Measurements from ENCODE around the gene SLC8A3. TPM values are rescaled to one million over a fixed set of nuclear protein-coding genes. Genes with fewer than 3 reads are reported as not detected.

SLC8A3 gene
- total RNA-seq, 4 donors from 2014 or later: 0.85 to 1.8 (median 1.0) TPM; not detected in 1

DNA sequence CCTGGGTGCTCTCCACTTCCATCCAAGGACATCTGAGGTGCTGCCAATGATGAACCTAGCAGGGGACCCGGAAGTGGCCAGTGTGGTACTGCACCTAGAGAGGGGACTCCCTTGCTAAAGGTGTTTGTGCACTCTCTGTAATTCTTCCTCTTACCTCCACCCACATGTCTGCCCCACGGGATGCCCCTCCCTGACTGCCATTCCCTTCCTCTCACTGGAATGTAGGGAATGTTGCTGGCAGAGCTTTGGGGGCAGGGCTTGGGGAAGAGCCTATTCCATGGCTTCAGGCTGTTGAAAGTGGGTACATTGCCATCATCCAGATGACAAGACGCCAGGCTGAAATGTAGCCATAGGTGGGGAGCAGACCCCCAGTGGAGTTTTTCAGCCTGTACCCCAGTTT, 156.3 kb downstream of the SLC8A3 start:
- DNase-seq: no peak
- Histone ChIP-seq H3K36me3 (no peaks in the 10 kb centered on the region), H3K4me1 (no peaks in the 10 kb centered on the region), H3K4me3 (no peak overlapping the region), H3K9me3 (no peaks in the 10 kb centered on the region), H3K27me3 (no peaks in the 10 kb centered on the region), H3K27ac (no peak overlapping the region)
- TF ChIP-seq POLR2A (IDR thresholded peaks at IDR 0.05): no peak
- intact Hi-C loops (cut with DNase I; ENCODE audit: low total_unique reads): no loop called here

DNA sequence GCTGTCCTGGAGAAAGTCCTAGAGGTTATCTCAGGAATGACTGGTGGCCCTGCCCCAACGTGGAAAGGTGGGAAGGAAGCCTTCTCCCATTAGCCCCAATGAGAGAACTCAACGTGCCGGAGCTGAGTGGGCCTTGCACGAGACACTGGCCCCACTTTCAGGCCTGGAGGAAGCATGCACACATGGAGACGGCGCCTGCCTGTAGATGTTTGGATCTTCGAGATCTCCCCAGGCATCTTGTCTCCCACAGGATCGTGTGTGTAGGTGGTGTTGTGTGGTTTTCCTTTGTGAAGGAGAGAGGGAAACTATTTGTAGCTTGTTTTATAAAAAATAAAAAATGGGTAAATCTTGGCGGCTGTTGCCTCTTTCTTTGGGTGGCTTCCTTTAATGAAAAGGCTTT, 156.7 kb downstream of the SLC8A3 start:
- Histone ChIP-seq H3K4me3 (no peak overlapping the region), H3K4me1 (no peaks in the 10 kb centered on the region), H3K36me3 (no peaks in the 10 kb centered on the region), H3K9me3 (no peaks in the 10 kb centered on the region), H3K27ac (no peak overlapping the region), H3K27me3 (no peaks in the 10 kb centered on the region)
- DNase-seq: no peak
- intact Hi-C loops (cut with DNase I; ENCODE audit: low total_unique reads): no loop called here
- TF ChIP-seq, protein P1, sequence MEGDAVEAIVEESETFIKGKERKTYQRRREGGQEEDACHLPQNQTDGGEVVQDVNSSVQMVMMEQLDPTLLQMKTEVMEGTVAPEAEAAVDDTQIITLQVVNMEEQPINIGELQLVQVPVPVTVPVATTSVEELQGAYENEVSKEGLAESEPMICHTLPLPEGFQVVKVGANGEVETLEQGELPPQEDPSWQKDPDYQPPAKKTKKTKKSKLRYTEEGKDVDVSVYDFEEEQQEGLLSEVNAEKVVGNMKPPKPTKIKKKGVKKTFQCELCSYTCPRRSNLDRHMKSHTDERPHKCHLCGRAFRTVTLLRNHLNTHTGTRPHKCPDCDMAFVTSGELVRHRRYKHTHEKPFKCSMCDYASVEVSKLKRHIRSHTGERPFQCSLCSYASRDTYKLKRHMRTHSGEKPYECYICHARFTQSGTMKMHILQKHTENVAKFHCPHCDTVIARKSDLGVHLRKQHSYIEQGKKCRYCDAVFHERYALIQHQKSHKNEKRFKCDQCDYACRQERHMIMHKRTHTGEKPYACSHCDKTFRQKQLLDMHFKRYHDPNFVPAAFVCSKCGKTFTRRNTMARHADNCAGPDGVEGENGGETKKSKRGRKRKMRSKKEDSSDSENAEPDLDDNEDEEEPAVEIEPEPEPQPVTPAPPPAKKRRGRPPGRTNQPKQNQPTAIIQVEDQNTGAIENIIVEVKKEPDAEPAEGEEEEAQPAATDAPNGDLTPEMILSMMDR (IDR thresholded peaks at IDR 0.05): no peak
- no peak for TF ChIP-seq POLR2A (IDR thresholded peaks at IDR 0.05)

DNA sequence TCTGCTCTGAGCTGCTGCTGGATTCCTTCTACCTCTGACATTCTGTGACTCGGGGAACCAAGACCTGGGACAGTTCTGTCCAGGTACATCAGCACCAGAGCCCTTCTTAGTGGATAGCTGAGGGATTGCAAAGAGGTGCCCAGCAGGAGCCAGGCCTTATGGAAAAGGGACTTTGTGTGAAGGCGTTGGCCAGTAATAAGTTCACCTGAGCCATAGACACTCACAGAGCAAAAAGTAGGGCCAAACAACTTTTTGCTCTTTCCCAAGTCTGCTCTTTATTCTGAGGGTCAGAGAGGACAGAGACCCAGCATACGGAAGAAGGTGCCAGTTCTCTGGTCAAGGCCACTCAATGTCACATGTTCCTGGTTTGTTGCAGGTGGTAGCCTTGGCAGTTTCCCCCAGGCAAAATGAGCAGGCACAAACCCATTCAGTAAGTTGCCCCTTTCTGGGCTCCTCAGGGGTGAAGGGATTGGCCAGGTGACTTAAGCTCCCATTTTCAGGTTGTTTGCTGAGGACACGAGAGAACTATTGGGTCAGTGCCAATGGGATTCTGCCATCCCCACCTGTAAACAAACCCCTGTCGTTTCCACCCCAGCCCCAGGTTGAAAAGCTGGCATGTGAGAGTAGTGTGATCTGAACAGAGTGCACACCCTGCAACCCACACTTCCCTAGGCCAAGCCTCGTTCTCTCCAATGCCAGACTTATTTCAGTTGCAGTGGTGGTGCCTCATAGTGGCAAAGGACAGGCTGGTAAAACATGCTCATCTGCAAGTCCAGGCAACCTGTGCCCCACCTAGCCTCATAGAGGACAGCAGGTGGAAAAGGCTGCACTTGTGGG, 159.2 kb downstream of the SLC8A3 start:
- Histone ChIP-seq H3K27me3 (no peaks in the 10 kb centered on the region), H3K4me3 (no peak overlapping the region), H3K9me3 (no peaks in the 10 kb centered on the region), H3K27ac (no peak overlapping the region), H3K36me3 (no peaks in the 10 kb centered on the region), H3K4me1 (no peaks in the 10 kb centered on the region)
- intact Hi-C loops (cut with DNase I; ENCODE audit: low total_unique reads): loop anchor here (5.0 kb wide), 1 partner anchor 212 kb away; no protein-coding TSS in a partner anchor
- DNase-seq: no peak
- TF ChIP-seq, protein P1 (IDR thresholded peaks at IDR 0.05): no peak
- no peak for TF ChIP-seq POLR2A (IDR thresholded peaks at IDR 0.05)

DNA sequence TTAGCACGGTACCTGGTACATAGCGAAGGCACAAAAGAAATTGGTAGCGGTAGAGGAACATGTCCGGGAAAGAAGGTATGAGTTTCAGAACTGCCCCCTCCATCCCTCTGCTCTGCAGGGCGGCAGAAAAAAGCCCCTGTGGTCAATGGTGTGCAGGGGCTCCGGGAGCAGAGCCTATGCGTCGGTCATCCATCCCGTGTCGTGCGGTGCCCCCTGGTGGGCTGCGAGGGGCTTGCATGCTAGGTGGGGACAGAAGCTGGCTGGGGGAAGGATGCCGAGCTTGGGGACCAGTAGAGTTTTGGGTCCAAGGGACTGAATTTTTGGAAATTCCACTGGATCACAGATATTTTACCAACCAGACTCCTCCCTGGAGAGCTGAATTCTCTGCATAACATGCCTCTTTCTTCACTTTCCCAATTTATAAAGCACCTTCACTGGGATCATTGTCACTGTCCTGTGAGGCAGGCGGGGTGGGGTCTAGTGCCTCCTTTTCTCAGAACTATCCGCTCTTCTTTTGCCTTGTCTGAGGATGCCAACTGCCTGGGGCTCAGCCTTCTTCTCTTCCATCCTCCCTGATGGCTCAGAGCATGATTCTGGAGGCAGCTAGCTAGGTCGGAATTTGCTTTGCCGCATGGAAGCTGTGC, 160.8 kb downstream of the SLC8A3 start:
- H3K4me3 ChIP-seq: no peak overlapping the region
- H3K36me3 ChIP-seq: no peaks in the 10 kb centered on the region
- no peaks in the 10 kb centered on the region for H3K4me1 ChIP-seq
- TF ChIP-seq, protein P1 (IDR thresholded peaks at IDR 0.05): peak; percentile 77 to 87 (median 80)
- no peak for TF ChIP-seq POLR2A (IDR thresholded peaks at IDR 0.05)
- DNase-seq: peak; percentile 59 to 72
- no peaks in the 10 kb centered on the region for H3K9me3 ChIP-seq
- H3K27me3 ChIP-seq: no peaks in the 10 kb centered on the region
- no peak overlapping the region for H3K27ac ChIP-seq
- intact Hi-C loops (cut with DNase I; ENCODE audit: low total_unique reads): loop anchor here (5.0 kb wide), 1 partner anchor 211 kb away; no protein-coding TSS in a partner anchor

DNA sequence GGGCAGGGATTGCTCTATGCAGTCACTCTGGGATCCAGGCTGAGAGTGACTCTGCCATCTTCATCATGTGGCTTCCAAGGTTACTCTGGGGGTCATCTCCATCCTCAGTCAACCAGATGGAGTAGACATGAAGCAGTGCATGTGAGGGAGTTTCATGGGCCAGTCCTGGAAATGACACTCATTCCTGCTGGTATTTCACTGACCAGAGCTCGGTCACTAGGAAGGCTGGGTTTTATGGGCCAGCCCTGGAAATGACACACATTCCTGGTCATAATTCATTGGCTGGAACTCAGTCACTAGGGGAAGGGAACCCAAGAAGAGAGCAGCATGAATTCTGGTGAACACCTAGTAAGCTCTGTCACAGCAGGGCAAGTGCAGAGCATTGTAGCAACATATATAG, 164.9 kb downstream of the SLC8A3 start:
- no peak for DNase-seq
- intact Hi-C loops (cut with DNase I; ENCODE audit: low total_unique reads): no loop called here
- Histone ChIP-seq H3K9me3 (no peaks in the 10 kb centered on the region), H3K4me1 (no peaks in the 10 kb centered on the region), H3K27ac (no peak overlapping the region), H3K4me3 (no peak overlapping the region), H3K36me3 (no peaks in the 10 kb centered on the region), H3K27me3 (no peaks in the 10 kb centered on the region)
- TF ChIP-seq POLR2A (IDR thresholded peaks at IDR 0.05): no peak
- TF ChIP-seq, protein P1 (IDR thresholded peaks at IDR 0.05): no peak

Measured in uterus (tissue), 4 donors.